HUDEP-2 (cell line): Measurements from ENCODE around the gene FOS.

Experiments
- DNase-seq, 76 experiments: peaks; one replicate each; lab custom pipeline; 2025; ENCODE audit not compliant: unreplicated experiment in 76 of 76; lab: John Stamatoyannopoulos, UW

Gene FOS

GRCh38 chr14:75274050-75274898, 4.4 kb upstream of the FOS start:
- DNase-seq, result no peak

GRCh38 chr14:75274899-75275569, 3.6 kb upstream of the FOS start:
- DNase-seq, result peak in 1 of 76 experiments; percentile 17

- no peak for DNase-seq
These were observed 3.0 kb upstream of the FOS start for GRCh38 chr14:75275598-75275997.

GRCh38 chr14:75277008-75277814, 1.4 kb upstream of the FOS start:
- DNase-seq, result peak in 71 of 76 experiments; percentile 12 to 81 (median 58)

- peak in 7 of 76 experiments; percentile 4 to 63 (median 27) for DNase-seq
These were observed 710 bp upstream of the FOS start for GRCh38 chr14:75277815-75278421.

- DNase-seq, result peak in 42 of 76 experiments; percentile 5 to 50 (median 30)
These were observed 630 bp downstream of the FOS start for GRCh38 chr14:75279153-75279762.

GRCh38 chr14:75279763-75280290, 1.2 kb downstream of the FOS start:
- DNase-seq, result no peak

GRCh38 chr14:75280291-75280830, 1.7 kb downstream of the FOS start:
- DNase-seq, result no peak

GRCh38 chr14:75280831-75281653, 2.4 kb downstream of the FOS start:
- DNase-seq, result no peak

- DNase-seq, result no peak
These were observed 3.0 kb downstream of the FOS start for GRCh38 chr14:75281654-75282019.

- no peak for DNase-seq
These were observed 3.5 kb downstream of the FOS start for GRCh38 chr14:75282170-75282554.

GRCh38 chr14:75282555-75283161, 4.0 kb downstream of the FOS start:
- peak in 1 of 76 experiments; percentile 7 for DNase-seq

- peak in 1 of 76 experiments; percentile 6 for DNase-seq
These were observed 4.7 kb downstream of the FOS start for GRCh38 chr14:75283162-75283832.

GRCh38 chr14:75283833-75284563, 5.4 kb downstream of the FOS start:
- DNase-seq, result peak in 56 of 76 experiments; percentile 8 to 70 (median 37)

GRCh38 chr14:75285331-75285730, 6.7 kb downstream of the FOS start:
- DNase-seq, result no peak

- DNase-seq, result no peak
These were observed 7.7 kb downstream of the FOS start for GRCh38 chr14:75286313-75286712.

- DNase-seq, result no peak
These were observed 11.3 kb downstream of the FOS start for GRCh38 chr14:75289840-75290388.
